CD4-positive, alpha-beta T cell treated with Interleukin-6 at 100 ng/mL for 8 hours (primary cell): ENCODE data around the gene PCDHA8.
"Not testable (repeated sequence)": the region's sequence is repeated elsewhere in the genome, so short reads cannot be mapped to it uniquely, and the experiment has no call there.

ENCODE experiments used
- DNase-seq: peaks from one replicate; pipeline ENCODE4 v3.0.0-alpha.2; 2020; ENCODE audit warnings: mixed read lengths, low spot score

The PCDHA8 gene, protein sequence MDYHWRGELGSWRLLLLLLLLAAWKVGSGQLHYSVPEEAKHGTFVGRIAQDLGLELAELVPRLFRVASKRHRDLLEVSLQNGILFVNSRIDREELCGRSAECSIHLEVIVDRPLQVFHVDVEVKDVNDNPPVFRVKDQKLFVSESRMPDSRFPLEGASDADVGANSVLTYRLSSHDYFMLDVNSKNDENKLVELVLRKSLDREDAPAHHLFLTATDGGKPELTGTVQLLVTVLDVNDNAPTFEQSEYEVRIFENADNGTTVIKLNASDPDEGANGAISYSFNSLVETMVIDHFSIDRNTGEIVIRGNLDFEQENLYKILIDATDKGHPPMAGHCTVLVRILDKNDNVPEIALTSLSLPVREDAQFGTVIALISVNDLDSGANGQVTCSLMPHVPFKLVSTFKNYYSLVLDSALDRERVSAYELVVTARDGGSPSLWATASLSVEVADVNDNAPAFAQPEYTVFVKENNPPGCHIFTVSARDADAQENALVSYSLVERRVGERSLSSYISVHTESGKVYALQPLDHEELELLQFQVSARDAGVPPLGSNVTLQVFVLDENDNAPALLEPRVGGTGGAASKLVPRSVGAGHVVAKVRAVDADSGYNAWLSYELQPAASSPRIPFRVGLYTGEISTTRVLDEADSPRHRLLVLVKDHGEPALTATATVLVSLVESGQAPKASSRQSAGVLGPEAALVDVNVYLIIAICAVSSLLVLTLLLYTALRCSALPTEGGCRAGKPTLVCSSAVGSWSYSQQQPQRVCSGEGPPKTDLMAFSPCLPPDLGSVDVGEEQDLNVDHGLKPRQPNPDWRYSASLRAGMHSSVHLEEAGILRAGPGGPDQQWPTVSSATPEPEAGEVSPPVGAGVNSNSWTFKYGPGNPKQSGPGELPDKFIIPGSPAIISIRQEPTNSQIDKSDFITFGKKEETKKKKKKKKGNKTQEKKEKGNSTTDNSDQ

GRCh38 chr5:140840978-140841962 lies at the start of gene PCDHA8:
Gene PCDHA8 (plus strand): TSS chr5:140841187. CDS start chr5:140841322, 135 bp downstream.
- DNase-seq = no peak

DNA sequence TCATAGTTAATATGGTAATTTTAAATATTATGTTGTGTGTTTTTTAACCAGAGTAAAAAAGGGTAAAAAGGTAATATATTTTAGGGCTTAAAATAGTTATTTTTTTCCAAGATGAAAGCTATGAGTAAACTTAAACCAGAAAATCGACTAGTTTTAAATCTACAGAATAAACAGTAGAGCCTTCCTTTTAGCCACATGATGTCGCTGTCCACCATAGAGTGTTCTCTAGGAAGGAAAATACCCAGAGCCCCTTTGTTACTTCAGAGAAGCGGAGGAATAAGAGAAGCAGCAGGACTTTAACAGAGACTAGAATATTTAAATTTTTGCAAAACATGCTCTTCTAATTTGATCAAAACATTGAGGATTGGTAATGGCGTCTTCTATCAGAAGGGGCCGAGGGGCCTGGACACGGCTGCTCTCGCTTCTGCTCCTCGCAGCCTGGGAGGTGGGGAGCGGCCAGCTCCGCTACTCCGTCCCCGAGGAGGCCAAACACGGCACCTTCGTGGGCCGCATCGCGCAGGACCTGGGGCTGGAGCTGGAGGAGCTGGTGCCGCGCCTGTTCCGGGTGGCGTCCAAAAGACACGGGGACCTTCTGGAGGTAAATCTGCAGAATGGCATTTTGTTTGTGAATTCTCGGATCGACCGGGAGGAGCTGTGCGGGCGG lies 46.3 kb upstream of the PCDHA8 start, which contains the start of gene PCDHA2:
Gene PCDHA2 (plus strand): TSS at position 258 of the 664 bp plus-strand sequence.
- DNase-seq = no peak

GRCh38 chr5:140795259-140795641 lies 45.7 kb upstream of the PCDHA8 start:
- DNase-seq = no peak

GRCh38 chr5:140796072-140796717 lies 44.8 kb upstream of the PCDHA8 start:
- not testable (repeated sequence) for DNase-seq

- no peak for DNase-seq
These were observed 44.3 kb upstream of the PCDHA8 start for GRCh38 chr5:140796718-140797095.

- no peak for DNase-seq
These were observed 40.0 kb upstream of the PCDHA8 start, which contains the start of gene PCDHA3 for GRCh38 chr5:140800816-140801493. Gene PCDHA3 (plus strand): TSS chr5:140801057.

DNA sequence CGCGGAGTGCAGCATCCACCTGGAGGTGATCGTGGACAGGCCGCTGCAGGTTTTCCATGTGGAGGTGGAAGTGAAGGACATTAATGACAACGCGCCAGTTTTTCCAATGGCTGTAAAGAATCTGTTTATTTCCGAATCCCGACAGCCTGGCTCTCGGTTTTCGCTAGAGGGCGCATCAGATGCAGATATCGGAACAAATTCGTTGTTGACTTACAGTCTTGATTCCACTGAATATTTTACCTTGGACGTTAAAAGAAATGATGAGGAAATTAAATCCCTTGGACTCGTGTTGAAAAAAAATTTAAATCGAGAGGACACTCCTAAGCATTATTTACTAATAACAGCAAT lies 39.5 kb upstream of the PCDHA8 start:
- DNase-seq = no peak

GRCh38 chr5:140802381-140802780 lies 38.6 kb upstream of the PCDHA8 start:
- DNase-seq = not testable (repeated sequence)

DNA sequence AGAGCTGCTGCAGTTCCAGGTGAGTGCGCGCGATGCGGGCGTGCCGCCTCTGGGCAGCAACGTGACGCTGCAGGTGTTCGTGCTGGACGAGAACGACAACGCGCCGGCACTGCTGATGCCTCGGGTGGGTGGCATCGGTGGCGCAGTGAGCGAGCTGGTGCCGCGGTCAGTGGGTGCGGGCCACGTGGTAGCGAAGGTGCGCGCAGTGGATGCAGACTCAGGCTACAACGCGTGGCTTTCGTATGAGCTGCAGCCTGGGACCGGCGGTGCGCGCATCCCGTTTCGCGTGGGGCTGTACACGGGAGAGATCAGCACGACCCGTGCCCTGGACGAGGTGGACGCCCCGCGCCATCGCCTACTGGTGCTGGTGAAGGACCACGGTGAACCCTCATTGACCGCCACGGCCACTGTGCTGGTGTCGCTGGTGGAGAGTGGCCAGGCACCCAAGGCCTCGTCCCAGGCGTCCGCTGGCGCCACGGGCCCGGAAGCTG lies 38.2 kb upstream of the PCDHA8 start:
- no peak for DNase-seq

DNA sequence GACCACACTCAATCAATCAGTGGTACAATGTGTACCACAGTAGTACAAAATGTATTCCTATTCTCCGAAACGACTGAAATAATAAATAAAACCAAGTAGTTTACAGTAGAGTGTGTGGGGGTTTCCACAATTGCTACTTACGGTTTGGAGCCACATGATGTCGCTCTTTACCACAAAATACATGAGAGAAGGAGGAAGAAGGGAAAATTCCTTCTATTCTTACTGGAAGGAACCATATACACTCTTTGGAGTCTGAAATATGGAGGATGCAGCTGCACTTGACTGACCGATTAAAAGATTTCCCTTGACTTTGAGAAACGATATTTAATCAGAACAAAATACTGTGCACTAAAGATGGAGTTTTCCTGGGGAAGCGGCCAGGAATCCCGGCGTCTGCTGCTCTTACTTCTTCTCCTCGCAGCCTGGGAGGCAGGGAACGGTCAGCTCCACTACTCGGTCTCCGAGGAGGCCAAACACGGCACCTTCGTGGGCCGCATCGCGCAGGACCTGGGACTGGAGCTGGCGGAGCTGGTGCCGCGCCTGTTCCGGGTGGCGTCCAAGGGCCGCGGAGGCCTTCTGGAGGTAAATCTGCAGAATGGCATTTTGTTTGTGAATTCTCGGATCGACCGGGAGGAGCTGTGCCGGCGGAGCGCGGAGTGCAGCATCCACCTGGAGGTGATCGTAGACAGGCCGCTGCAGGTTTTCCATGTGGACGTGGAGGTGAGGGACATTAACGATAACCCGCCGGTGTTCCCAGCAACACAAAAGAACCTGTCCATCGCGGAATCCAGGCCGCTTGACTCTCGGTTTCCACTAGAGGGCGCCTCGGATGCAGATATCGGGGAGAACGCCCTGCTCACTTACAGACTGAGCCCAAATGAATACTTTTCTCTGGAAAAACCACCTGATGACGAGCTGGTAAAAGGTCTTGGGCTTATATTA lies 33.9 kb upstream of the PCDHA8 start, which contains the start of gene PCDHA4:
Gene PCDHA4 (plus strand): TSS at position 235 of the 942 bp plus-strand sequence.
- DNase-seq = no peak

GRCh38 chr5:140808241-140808888 lies 32.6 kb upstream of the PCDHA8 start:
- not testable (repeated sequence) for DNase-seq

DNA sequence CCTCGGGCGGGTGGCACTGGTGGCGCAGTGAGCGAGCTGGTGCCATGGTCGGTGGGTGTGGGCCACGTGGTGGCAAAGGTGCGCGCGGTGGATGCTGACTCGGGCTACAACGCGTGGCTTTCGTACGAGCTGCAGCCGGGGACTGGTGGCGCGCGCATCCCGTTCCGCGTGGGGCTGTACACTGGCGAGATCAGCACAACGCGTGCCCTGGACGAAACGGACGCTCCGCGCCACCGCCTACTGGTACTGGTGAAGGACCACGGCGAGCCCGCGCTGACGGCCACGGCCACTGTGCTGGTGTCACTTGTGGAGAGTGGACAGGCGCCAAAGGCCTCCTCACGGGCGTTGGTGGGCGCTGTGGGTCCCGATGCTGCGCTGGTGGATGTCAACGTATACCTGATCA lies 32.1 kb upstream of the PCDHA8 start:
- no peak for DNase-seq

DNA sequence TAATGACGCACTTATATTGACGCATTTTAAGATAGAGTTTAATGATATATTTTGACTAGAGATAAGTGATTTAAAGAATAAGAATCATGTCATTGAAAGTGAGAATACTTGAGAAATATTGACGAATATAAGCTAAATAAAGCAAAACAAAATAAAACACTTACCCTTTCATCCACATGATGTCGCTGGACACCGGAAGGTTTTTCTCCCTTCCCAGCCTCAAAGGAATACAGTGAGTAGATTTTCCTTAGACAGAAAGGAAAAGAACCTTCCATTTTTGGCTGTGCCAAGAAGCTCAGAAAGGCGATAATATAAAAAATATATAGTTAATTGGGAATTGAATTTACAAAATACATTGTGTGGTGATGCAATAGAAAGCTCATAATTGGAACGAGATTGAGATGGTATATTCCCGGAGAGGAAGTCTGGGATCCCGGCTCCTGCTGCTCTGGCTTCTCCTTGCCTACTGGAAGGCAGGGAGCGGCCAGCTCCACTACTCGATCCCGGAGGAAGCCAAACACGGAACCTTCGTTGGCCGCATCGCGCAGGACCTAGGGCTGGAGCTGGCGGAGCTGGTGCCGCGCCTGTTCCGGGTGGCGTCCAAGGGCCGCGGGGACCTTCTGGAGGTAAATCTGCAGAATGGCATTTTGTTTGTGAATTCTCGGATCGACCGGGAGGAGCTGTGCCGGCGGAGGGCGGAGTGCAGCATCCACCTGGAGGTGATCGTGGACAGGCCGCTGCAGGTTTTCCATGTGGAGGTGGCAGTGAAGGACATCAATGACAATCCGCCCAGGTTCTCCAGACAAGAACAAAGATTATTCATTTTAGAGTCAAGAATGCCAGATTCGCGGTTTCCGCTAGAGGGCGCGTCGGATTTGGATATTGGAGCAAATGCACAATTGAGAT lies 19.4 kb upstream of the PCDHA8 start, which contains the start of gene PCDHA5:
Gene PCDHA5 (plus strand): TSS at position 239 of the 906 bp plus-strand sequence.
- DNase-seq = no peak

GRCh38 chr5:140822281-140822629 lies 18.7 kb upstream of the PCDHA8 start:
- DNase-seq = no peak

GRCh38 chr5:140822969-140823368 lies 18.0 kb upstream of the PCDHA8 start:
- DNase-seq = not testable (repeated sequence)

DNA sequence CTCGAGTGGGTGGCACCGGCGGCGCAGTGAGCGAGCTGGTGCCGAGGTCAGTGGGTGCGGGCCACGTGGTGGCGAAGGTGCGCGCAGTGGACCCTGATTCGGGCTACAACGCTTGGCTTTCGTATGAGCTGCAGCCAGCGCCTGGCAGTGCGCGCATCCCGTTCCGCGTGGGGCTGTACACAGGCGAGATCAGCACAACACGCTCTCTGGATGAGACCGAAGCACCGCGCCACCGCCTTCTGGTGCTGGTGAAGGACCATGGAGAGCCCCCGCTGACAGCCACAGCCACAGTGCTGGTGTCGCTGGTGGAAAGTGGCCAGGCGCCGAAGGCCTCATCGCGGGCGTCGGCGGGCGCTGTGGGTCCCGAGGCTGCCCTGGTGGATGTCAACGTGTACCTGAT lies 17.5 kb upstream of the PCDHA8 start:
- DNase-seq = no peak
